ENCODE results near the gene SAMD14.
"Not testable (repeated sequence)": the region's sequence is repeated elsewhere in the genome, so short reads cannot be mapped to it uniquely, and the experiment has no call there.

The SAMD14 gene

GRCh38 chr17:50072130-50072529, 57.8 kb downstream of the SAMD14 start:
- no peak for DNase-seq

GRCh38 chr17:50071692-50072091, 58.3 kb downstream of the SAMD14 start:
- no peak for DNase-seq

- DNase-seq, result no peak
Observed at GRCh38 chr17:50070908-50071680, 58.9 kb downstream of the SAMD14 start.

- no peak for DNase-seq
Observed at GRCh38 chr17:50067996-50068395, 62.0 kb downstream of the SAMD14 start.

- DNase-seq, result no peak
Observed at GRCh38 chr17:50066995-50067394, 63.0 kb downstream of the SAMD14 start.

GRCh38 chr17:50065056-50065455, 64.9 kb downstream of the SAMD14 start:
- DNase-seq, result no peak

GRCh38 chr17:50064253-50065001, 65.5 kb downstream of the SAMD14 start:
- no peak for DNase-seq

- DNase-seq, result no peak
Observed at GRCh38 chr17:50063561-50064252, 66.3 kb downstream of the SAMD14 start.

- no peak for DNase-seq
Observed at GRCh38 chr17:50062293-50063243, 67.4 kb downstream of the SAMD14 start.

GRCh38 chr17:50061713-50062045, 68.3 kb downstream of the SAMD14 start:
- not testable (repeated sequence) for DNase-seq

GRCh38 chr17:50060951-50061712, 68.8 kb downstream of the SAMD14 start:
- no peak for DNase-seq

Measured in activated effector memory CD4-positive, alpha-beta T cell treated with anti-CD3 and anti-CD28 coated beads, Interleukin-2, amount 50 U/mL, for 16 hours (primary cell).